Peyer's patch (tissue), 4 donors: ENCODE results near the gene PACSIN1. TPM values are rescaled to one million over a fixed set of nuclear protein-coding genes. Genes with fewer than 3 reads are reported as not detected.
A peak's percentile ranks its signal among the peaks of the same experiment; 100 is the strongest.

Experiments used
- DNase-seq, 3 donors: peaks; one replicate each; pipeline ENCODE4 v3.0.0-alpha.2; 2017 to 2019
- H3K27ac ChIP-seq, 4 donors: fragments of 200-600 bp; sonication (generic); one replicate each; pipeline ENCODE4 v1.5.1; 2016 to 2019
- H3K27me3 ChIP-seq, 2 donors: fragments of 200-600 bp; sonication (generic); one replicate each; pipeline ENCODE4 v1.5.1; 2019
- H3K36me3 ChIP-seq, 3 donors: fragments of 200-600 bp; sonication (generic); one replicate each; pipeline ENCODE4 v1.5.1; 2016 to 2019
- H3K4me1 ChIP-seq, 4 donors: fragments of 200-600 bp; sonication (generic); one replicate each; pipeline ENCODE4 v1.5.1; 2016 to 2019
- H3K4me3 ChIP-seq, 4 donors: fragments of 200-600 bp; sonication (generic); 1 replicate in 3 of 4; 2 replicates in 1 of 4; pipeline ENCODE4 v1.5.1; 2016 to 2019; ENCODE audit warnings: mild to moderate bottlenecking in 1 of 4
- H3K9me3 ChIP-seq, 4 donors: fragments of 200-600 bp; sonication (generic); one replicate each; pipeline ENCODE4 v1.5.1; 2016 to 2019; ENCODE audit warnings: mild to moderate bottlenecking in 1 of 4
- POLR2A ChIP-seq, 2 donors: fragments of 450-650 bp; IDR thresholded peaks; one replicate each; pipeline ENCODE4 v1.5.1; 2017; ENCODE audit warnings: antibody characterized with exemption in 2 of 2, mild to moderate bottlenecking in 2 of 2, moderate library complexity in 2 of 2
- total RNA-seq, 4 donors: library from RNA; depleted of rRNA; stranded (reverse); fragments of >200 nt; gene quantifications; one replicate each; pipeline ENCODE4 v1.1.0, GENCODE V29; 2016
- TF ChIP-seq, protein P1 (sequence below), 6 experiments: fragments of 450-650 bp in 4 of 6; fragments of 200-600 bp in 2 of 6; sonication (generic) in 1 of 6; IDR thresholded peaks; one replicate each; pipeline ENCODE4 v1.5.1; 2017 to 2019; ENCODE audit warnings: antibody characterized with exemption in 6 of 6, mild to moderate bottlenecking in 3 of 6, moderate library complexity in 1 of 6

The PACSIN1 gene
- total RNA-seq, 4 donors from 2014 or later = 0.28 to 9.9 (median 0.40) TPM; not detected in 1

DNA sequence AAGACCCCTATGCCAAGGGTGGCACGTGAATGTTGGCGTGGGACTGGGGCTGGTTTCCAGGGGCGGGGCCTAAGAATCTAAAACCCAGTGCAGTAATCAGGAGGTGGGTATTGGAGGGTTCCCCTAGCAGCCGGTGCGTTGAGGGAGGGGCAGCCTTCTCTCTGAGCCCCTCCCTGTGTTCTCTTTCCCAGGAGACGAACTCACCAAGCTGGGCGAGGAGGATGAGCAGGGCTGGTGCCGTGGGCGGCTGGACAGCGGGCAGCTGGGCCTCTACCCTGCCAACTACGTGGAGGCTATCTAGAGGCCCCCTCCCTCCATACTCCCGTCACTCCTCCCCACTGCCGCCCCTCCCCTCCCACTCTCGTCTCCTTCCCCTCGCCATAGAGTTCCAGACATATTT is 66.4 kb downstream of the PACSIN1 start:
- no peak overlapping the region for H3K27ac ChIP-seq
- H3K36me3 ChIP-seq = no peaks in the 10 kb centered on the region
- no peaks in the 10 kb centered on the region for H3K9me3 ChIP-seq
- TF ChIP-seq POLR2A (IDR thresholded peaks at IDR 0.05) = no peak
- TF ChIP-seq, protein P1, sequence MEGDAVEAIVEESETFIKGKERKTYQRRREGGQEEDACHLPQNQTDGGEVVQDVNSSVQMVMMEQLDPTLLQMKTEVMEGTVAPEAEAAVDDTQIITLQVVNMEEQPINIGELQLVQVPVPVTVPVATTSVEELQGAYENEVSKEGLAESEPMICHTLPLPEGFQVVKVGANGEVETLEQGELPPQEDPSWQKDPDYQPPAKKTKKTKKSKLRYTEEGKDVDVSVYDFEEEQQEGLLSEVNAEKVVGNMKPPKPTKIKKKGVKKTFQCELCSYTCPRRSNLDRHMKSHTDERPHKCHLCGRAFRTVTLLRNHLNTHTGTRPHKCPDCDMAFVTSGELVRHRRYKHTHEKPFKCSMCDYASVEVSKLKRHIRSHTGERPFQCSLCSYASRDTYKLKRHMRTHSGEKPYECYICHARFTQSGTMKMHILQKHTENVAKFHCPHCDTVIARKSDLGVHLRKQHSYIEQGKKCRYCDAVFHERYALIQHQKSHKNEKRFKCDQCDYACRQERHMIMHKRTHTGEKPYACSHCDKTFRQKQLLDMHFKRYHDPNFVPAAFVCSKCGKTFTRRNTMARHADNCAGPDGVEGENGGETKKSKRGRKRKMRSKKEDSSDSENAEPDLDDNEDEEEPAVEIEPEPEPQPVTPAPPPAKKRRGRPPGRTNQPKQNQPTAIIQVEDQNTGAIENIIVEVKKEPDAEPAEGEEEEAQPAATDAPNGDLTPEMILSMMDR (IDR thresholded peaks at IDR 0.05) = no peak
- no peak overlapping the region for H3K4me3 ChIP-seq
- no peak for DNase-seq
- H3K27me3 ChIP-seq = no peaks in the 10 kb centered on the region
- peaks cover 0 to 13% (median 0%) of the 10 kb centered on the region in 4 donors for H3K4me1 ChIP-seq

DNA sequence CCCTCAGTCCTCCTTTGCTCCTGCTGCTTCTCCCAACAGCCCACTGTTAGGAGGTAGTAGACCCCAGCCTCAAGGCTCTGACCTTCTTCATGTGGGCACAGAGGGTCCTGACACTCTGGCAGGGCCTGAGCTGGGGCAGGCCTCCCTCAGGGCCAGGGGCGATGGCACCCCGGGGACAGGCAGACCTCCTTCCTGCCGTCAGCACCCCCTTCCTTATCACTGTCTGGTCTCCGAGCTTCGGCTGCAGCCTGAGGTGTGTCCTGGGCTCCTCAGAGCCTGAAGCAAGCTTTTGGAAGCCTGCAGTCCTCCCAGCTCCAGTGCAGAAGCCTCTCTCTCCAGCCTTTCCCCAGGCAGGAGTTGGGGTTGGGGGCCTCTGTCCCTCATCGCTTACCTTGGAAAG is 68.3 kb downstream of the PACSIN1 start:
- DNase-seq = no peak
- no peaks in the 10 kb centered on the region for H3K36me3 ChIP-seq

DNA sequence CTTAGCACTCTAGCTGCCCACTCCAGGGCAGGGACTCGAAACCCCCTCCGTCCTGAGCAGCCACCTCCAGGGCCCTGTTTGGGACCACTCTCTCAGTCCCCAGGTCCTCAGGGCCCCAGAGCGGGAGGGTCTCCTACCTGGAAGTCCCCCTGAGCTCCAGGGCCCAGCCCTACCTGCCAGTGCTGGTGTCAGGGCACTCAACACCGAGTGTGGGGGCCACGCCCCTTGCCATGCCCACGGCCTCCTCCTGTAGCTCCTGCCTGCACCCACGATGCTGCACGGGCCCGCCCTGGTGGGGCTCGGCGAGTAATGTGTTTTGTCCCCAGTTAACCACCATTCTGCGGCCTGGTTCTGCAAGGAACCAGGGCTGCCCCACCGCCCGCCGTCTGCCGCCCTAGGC is 68.8 kb downstream of the PACSIN1 start:
- Histone ChIP-seq H3K4me1 (peaks cover 0 to 10% (median 0%) of the 10 kb centered on the region in 4 donors), H3K9me3 (no peaks in the 10 kb centered on the region), H3K36me3 (no peaks in the 10 kb centered on the region), H3K4me3 (no peak overlapping the region), H3K27me3 (no peaks in the 10 kb centered on the region), H3K27ac (no peak overlapping the region)
- DNase-seq = no peak
- no peak for TF ChIP-seq POLR2A (IDR thresholded peaks at IDR 0.05)
- TF ChIP-seq, protein P1 (IDR thresholded peaks at IDR 0.05) = no peak

More for the DNA sequence above, 68.3 kb downstream of the PACSIN1 start:
- Histone ChIP-seq H3K27ac (no peak overlapping the region), H3K4me1 (peaks cover 0 to 10% (median 0%) of the 10 kb centered on the region in 4 donors), H3K27me3 (no peaks in the 10 kb centered on the region), H3K9me3 (no peaks in the 10 kb centered on the region), H3K4me3 (no peak overlapping the region)
- no peak for TF ChIP-seq POLR2A (IDR thresholded peaks at IDR 0.05)
- TF ChIP-seq, protein P1 (IDR thresholded peaks at IDR 0.05) = no peak

DNA sequence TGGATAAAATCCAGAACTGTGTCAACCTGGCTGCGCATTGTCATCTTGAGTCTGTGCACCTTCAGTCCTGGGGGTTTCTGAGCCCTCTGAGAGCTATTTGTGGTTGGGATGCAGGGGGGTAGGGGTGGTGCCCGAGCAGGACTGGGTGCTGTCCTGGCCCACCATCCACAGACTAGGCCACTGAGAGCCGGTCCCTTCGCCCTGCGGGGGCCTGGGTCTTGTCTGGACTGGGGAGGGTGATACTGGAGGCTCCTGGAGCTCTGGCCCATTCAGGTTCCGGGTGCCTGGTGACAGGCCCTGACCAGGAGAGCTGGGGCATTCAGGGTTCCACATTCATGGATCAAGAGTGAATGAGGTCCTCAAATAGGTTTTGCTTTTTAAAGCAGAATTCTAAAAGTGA is 69.3 kb downstream of the PACSIN1 start:
- no peak overlapping the region for H3K27ac ChIP-seq
- H3K4me1 ChIP-seq = peaks cover 0 to 10% (median 0%) of the 10 kb centered on the region in 4 donors
- no peaks in the 10 kb centered on the region for H3K9me3 ChIP-seq
- no peak for DNase-seq
- no peak overlapping the region for H3K4me3 ChIP-seq
- H3K27me3 ChIP-seq = no peaks in the 10 kb centered on the region
- no peak for TF ChIP-seq POLR2A (IDR thresholded peaks at IDR 0.05)
- TF ChIP-seq, protein P1 (IDR thresholded peaks at IDR 0.05) = no peak
- H3K36me3 ChIP-seq = no peaks in the 10 kb centered on the region

DNA sequence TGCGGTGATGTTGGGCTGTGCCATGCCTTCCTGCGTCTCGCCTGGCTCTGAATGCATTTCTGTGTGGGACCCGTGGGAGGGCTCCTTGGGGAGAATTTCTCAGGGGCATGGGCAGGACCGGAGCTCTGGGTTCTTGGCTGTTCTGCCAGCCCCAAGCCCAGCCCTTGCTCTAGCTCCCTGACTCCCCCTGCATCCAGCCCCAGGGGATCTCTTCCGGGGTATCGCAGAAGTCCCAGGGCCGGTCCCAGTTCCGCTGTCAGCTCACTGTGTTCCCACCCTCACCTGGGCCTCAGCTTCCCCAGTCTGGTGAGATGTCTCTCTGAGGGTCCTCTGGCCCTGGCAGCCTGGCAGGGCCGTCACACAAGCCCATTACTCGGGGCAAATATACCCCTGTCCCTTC is 69.8 kb downstream of the PACSIN1 start:
- H3K4me3 ChIP-seq = no peak overlapping the region
- H3K27me3 ChIP-seq = no peaks in the 10 kb centered on the region
- TF ChIP-seq POLR2A (IDR thresholded peaks at IDR 0.05) = no peak
- H3K36me3 ChIP-seq = no peaks in the 10 kb centered on the region
- peaks cover 0 to 10% (median 0%) of the 10 kb centered on the region in 4 donors for H3K4me1 ChIP-seq
- peak overlapping the region in 1 of 4 donors; percentile 16 for H3K27ac ChIP-seq
- no peak for DNase-seq
- H3K9me3 ChIP-seq = no peaks in the 10 kb centered on the region

DNA sequence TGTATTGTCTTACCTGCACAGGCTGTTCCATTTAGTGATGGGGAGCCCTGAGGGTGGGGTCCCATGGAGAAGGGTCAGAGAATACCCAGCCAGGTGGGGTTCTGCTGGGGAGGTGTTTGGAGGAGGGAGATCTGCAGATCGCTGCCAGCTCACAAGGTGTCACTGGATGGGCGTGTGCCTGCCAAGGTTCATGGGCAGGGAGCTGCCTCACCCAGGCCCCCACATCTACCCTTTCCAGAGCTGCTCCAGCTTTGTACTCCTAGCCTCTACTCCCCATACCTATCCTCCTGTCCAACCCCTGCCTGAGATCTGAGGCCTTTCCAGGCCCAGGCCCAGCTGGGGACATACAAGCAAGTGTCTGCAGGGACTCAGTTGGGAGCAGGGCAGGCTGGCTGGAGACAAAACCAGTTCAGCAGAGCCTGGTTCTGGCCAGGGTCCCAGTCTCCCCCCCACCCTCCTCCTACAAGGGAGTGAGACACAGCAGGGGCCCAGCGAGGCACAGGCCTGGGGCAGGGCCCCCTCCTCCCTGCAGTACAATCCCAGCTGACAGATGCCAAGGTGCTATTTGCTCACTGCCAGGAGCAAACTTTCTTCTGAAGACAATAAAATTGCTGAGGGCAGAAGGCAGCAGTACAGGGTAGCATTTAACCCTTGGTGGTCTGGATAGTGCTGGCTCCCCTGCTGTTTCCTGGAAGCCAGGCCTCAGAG is 70.5 kb downstream of the PACSIN1 start:
- no peak for TF ChIP-seq POLR2A (IDR thresholded peaks at IDR 0.05)
- TF ChIP-seq, protein P1 (IDR thresholded peaks at IDR 0.05) = no peak

More for the DNA sequence above, 70.5 kb downstream of the PACSIN1 start:
- Histone ChIP-seq H3K27ac (peak overlapping the region in 2 of 4 donors; percentile 48 to 57), H3K27me3 (no peaks in the 10 kb centered on the region), H3K4me1 (peaks cover 0 to 10% (median 0%) of the 10 kb centered on the region in 4 donors), H3K9me3 (no peaks in the 10 kb centered on the region), H3K36me3 (no peaks in the 10 kb centered on the region), H3K4me3 (no peak overlapping the region)
- DNase-seq = peak in 1 of 3 donors; percentile 65
